GM21529 (cell line): Measurements from ENCODE around the gene RSPRY1.
"Not testable (repeated sequence)": the region's sequence is repeated elsewhere in the genome, so short reads cannot be mapped to it uniquely, and the experiment has no call there.

Experiments
- ATAC-seq: cut with Tn5 transposase; IDR thresholded peaks from one replicate; pipeline ENCODE4 v1.9.1; 2021; ENCODE audit not compliant: unreplicated experiment

Gene RSPRY1

DNA sequence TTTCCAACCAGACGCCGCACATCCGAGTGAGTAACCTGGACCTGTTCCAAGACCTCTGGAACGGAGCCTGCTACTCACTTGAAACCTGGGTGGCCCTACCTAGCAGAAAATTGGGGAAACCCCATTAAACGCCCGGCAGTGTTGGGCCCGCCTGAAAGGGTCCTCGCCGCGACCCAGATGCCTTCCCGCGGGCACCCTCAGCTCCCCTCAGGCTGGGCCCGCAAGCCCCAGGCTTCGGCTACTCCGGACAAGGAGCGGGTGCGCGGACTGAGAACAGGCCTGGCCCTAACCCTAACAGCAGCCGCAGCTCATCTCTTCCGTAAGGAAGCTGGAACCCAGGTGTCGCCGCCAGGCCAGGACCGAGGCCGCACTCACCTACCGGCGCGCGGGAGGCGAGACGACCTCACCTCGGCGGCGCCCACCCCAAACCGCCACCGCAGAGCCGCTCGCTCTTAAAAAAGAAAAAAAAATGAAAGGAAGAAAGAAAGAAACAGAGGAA lies 634 bp upstream of the RSPRY1 start:
- peak; percentile 29 for ATAC-seq

DNA sequence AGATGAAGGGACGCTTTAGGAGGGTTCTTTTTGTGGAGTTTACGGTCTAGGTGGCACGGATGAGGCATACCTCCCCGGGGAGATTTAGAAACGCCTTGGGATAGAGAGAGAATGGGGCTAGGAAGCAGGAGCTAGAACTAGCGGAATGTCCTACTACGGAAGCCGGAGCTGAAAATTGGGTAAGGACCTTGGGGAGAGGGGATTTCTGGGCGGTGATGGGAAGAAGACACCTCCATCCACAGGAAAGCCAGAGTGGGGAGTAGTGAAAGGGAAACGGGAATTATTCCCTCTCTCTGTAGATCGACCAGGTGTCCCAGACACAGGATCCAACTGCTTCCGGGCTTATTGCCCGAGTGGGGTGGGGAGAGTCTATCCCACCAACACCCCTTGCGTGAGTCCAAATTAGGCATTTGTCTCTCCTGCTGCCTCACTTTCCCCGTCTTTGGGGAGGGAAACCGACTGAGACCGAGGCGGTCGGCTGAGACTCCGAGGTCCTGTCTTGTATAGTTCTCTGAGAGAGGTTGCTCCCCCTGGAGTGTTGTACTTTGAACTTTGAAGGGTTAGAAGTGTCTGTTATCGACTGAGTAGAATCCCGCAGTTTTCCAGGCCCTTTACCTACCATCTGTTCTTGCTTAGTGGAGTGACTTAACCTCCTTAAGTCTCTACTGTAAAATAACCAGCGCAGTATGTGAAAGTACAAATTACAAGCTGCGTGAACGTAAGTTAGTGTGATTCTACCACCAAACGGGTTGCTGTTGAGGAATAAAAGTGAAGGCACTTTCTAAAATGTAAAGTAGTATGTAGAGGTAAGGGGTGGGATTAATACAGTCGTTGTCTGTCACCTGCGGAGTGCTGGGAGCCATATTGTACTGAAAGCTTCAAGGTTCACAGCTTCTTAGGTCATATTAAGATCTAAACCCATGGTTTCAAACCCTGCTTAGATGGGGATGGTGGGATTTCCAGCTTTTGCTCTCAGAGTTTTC lies 1.0 kb downstream of the RSPRY1 start:
- ATAC-seq = no peak

DNA sequence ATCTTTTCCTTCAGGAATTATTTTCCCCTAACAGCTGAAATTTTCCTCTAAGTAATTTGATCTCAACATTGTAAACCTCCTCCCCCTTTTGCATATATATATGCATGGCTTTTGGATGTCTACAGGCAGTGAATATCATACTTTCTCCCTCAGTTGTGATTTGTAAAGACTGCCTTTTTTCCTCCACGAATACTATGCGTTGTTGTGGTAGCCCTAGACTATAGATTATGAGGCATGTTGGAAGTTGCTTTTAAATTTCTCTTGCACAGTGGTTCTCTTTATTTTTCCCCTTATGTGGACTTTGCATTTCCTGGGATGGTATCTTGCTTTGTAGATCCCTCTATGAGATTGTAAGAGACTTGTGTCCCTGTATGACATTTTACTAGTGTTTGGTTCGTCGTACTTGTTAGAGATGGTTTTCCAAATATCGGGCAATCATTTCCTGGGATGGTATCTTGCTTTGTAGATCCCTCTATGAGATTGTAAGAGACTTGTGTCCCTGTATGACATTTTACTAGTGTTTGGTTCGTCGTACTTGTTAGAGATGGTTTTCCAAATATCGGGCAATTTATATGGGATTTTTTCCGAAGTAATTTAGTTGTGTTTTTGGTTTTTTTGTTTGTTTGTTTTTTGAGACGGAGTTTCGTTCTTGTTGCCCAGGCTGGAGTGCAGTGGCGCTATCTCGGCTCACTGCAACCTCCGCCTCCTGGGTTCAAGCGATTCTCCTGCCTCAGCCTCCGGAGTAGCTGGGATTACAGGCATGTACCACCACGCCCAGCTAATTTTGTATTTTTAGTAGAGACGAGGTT lies 2.0 kb downstream of the RSPRY1 start:
- not testable (repeated sequence) for ATAC-seq

DNA sequence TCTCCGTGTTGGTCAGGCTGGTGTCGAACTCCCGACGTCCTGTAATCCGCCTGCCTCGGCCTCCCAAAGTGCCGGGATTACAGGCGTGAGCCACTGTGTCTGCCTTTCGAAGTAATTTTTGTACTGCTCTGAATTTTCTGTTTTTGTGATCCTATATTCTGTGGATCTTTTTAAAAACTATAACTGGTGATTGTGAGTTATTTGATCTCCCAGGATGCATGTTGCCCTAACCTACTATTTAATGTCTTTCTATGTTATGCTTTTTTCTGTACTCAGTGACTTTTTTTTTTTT lies 2.5 kb downstream of the RSPRY1 start:
- no peak for ATAC-seq

DNA sequence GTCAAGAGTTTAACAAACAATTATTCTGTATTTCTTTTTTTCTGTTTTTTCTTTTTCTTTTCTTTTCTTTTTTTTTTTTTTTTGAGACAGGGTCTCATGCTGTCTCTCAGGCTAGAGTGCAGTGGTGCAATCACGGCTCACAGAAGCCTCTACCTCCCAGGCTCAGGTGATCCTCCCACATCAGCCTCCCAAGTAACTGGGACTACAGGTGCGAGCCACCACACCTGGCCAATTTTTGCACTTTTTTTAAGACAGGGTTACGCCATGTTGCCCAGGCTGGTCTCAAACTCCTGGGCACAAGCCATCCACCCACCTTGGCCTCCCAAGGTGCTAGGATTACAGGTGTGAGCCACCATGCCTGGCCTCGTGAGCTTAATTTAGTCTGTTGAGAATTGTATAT lies 3.4 kb downstream of the RSPRY1 start:
- not testable (repeated sequence) for ATAC-seq

DNA sequence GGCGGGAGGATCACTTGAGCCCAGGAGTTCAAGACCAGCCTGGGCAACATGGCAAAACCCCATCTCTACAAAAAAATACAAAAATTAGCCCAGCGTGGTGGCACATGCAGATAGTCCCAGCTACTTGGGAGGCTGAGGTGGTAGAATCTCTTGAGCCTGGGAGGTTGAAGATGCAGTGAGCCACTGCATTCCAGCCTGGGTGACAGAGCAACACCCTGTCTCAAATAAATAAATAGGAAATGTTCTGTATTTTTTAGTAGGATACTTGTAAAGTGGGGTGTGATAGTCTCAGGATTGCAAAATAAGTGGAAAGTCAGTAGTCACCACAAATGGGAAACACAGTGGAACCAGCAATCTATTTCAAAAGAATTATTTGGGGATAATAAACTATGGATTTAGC lies 4.0 kb downstream of the RSPRY1 start:
- no peak for ATAC-seq

DNA sequence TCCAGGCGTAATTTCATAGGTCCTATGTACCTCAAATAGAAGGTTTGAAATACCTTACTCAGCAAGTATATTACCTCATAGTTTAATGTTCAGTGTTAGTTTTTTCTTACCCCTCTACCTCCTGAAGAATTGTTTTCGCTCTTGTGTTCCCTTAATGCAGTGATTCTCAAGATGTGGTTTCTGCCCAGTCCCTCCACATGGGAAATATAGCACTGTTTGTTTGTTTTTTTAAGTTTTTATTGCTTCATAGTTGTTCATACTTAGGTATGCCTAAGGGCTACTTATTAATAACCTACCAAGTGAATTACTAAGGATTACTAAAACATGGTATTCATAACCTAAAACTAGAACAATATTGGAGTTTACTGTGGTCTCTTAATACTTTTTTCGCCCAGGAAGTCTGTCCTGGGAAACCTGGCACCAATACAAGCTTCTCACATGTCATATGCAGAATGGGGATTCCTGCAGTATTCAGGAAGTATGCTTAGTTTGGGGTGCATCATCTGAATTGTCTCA lies 5.0 kb downstream of the RSPRY1 start:
- ATAC-seq = no peak

DNA sequence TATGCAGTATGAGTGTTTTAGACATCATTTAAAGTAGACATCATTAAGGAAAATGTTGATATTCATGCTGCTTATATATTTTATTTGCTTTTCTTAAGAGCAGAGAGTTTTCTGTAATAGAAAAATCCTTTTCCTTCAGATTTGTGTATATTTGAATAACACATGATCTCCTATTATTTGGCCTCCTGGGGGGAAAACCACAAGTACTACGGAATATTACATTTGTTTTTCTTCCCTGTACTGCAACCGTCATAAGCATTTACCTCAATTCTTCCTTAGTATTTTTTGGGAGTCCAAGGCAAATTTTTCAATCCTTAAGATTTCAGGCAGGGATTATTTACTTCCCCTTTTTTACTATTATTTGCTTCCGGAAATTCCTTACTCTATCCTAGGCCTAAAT lies 6.0 kb downstream of the RSPRY1 start:
- no peak for ATAC-seq

DNA sequence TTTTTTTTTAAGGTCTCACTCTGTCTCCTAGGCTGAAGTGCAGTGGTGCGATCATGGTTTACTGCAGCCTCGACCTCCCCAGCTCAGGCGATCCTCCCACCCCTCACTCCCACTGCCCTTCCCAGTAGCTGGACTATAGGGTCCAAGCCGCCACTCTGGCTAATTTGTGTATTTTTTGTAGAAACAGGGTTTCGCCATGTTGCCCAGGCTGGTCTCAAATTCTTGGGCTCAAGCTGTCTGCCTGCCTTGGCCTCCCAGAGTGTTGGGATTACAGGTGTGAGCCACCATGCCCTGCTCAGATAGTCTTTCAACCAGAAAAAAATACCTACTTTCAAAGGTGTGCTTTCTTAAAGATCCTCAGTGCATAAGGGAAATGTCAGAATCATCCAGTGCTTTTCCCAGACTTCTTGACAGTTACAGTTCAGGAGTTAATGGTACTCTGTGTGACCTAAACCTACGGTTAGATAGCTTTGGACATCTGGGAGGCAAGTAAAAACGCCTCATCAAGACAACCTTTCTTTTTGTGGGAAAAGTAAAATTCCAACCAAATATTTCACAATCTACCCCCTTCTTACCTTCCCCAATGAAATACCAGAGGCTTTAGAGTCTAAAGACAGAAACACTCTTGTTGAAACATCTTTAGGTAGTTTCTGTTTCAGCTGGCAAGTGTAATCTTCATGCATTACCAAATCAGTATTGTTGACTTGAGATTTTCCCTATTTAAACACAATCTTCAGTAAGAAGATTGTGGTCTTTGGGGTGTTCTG lies 6.8 kb downstream of the RSPRY1 start:
- no peak for ATAC-seq

DNA sequence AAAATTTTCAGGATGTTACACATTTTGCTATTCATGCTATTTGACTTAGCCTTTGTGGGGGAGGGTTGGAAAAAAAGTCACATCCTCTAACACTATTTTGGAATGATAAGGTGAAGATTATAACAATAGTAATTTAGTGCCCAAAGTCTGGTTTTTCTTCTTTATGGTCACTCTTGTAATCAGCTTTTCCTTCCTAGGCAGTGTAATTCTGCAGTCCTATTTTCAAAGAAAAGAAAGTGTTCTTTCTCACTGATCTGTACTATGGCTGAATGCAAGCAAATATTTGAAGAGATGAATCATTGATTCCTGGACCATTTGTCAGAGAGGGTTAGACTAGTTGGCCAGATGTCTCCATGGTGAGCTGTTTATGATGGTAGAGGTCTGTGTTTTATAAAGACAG lies 8.4 kb downstream of the RSPRY1 start:
- ATAC-seq = no peak

DNA sequence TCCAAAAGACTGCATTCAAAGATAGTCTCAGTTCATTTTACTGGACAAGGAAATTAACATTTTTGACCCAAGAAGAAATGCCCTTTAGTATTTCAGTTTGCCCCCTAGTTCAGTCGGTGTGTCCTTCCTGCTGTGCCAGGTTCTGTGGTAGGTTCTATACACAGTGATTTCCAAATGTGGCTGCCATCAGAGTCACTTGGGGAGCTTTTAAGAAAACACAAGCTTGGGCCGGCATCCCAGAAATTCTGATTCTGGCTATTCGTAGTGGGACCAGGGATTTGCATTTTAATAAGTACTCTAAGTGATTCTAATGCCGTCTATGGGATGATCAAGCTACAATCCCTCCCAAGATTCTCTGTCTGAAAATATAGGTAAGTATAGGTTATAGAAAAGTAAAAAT lies 10.2 kb downstream of the RSPRY1 start:
- no peak for ATAC-seq

DNA sequence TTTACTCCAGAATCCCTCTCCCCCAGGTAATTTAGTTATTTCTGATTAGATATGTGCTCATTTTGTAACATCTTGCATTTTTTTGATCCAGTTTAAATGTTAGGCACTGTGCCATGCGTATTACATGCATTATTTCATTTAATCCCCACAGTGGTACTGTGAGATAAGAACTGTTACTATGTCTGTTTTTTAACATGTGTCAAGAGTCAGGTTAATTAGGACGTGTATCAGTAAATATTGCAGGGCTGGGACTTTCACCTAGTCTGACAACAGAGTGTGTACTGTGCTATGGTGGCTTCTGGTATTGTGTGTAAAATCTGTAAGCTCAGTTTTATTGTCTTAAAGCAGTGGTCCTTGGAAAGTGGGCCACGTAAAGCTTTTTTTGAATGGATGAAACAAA lies 10.6 kb downstream of the RSPRY1 start:
- no peak for ATAC-seq

DNA sequence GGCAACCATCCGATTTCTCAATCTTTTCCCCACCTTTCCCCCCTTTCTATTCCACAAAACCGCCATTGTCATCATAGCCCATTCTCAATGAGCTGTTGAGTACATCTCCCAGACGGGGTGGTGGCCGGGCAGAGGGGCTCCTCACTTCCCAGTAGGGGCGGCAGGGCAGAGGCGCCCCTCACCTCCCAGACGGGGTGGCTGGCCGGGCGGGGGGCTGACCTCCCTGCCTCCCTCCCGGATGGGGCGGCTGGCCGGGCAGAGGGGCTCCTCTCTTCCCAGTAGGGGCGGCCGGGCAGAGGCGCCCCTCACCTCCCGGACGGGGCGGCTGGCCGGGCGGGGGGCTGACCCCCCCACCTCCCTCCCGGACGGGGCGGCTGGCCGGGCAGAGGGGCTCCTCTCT lies 14.2 kb downstream of the RSPRY1 start:
- not testable (repeated sequence) for ATAC-seq

DNA sequence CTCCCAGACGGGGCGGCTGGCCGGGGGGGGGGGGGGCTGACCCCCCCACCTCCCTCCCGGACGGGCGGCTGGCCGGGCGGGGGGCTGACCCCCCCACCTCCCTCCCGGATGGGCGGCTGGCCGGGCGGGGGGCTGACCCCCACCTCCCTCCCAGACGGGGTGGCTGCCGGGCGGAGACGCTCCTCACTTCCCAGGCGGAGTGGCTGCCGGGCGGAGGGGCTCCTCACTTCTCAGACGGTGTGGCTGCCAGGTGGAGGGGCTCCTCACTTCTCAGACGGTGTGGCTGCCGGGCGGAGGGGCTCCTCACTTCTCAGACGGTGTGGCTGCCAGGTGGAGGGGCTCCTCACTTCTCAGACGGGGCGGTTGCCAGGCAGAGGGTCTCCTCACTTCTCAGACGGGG lies 14.8 kb downstream of the RSPRY1 start:
- ATAC-seq = not testable (repeated sequence)

DNA sequence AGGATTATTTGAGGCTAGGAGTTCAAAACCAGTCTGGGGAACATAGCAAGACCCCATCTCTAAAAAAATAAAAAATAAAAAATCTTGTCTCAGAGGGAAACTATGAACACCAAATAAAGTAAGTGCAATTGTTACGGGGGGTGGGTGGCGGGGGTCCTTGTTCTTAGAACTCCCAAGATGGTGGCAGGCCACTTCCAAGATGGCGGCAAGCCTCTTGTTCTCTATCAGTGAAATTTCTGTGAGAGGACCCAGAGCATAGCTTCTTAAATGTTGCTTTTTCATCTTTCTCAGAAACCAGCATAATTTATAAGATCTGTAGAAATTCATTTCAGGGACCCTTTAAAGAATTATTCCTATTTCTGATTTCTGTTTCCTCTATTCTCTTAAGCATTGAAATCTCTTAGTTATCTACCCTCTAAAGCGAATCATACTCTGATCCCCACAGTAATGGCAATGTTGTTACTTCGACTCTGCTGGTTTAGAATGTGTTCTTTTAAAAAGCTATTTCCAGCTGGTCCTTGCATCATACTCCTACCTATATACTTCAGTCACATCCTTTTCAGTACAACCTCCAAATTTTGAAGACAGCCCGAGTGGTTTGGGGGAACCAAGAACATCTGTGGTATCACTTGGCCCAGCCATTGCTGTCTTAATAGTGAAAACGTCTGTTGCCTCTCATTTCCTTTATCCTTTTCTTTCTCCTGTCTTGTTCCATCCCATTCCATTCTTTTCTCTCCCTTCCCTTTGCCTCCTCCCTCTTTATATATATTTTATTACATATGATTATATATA lies 16.2 kb downstream of the RSPRY1 start:
- no peak for ATAC-seq

DNA sequence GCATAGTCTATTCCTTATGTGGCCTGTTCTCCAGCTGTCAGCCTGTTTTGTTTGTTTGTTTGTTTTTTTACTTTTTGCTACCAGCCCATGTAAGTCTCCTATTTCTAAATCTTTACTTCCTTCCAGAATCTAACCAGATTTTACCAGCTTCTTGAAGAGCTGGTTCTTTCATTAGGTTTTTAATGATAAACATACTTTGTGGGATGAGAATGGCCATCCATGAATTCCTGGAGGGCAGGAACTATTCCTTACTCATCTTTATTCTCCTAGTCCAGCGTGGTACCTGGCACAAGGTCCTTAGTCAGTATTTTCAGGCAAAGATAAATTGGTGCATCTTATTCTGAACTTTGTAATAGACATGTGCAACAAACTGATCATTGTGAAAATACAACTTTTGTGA lies 17.3 kb downstream of the RSPRY1 start:
- no peak for ATAC-seq

DNA sequence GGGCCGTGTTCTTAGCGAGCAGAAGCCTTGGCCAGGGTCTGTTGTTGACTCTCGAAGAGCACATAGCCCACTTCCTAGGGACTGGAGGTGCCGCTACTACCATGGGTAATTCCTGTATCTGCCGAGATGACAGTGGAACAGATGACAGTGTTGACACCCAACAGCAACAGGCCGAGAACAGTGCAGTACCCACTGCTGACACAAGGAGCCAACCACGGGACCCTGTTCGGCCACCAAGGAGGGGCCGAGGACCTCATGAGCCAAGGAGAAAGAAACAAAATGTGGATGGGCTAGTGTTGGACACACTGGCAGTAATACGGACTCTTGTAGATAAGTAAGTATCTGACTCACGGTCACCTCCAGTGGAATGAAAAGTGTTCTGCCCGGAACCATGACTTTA lies 18.5 kb downstream of the RSPRY1 start:
- no peak for ATAC-seq

DNA sequence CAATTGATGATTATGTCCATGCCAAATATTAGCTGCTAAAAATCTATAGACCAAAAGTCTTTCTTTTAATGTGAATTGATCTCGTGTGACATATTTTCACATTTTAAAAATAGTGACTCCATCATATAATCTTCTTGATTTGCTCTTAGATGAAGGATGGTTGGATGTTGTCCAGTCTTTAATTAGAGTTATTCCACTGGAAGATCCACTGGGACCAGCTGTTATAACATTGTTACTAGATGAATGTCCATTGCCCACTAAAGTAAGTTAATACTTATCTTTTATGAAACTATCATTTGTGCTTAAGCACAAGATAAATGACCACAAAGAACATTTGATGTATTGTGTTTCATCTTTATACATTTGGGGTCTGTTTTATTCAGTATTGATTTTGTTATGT lies 22.8 kb downstream of the RSPRY1 start:
- no peak for ATAC-seq

DNA sequence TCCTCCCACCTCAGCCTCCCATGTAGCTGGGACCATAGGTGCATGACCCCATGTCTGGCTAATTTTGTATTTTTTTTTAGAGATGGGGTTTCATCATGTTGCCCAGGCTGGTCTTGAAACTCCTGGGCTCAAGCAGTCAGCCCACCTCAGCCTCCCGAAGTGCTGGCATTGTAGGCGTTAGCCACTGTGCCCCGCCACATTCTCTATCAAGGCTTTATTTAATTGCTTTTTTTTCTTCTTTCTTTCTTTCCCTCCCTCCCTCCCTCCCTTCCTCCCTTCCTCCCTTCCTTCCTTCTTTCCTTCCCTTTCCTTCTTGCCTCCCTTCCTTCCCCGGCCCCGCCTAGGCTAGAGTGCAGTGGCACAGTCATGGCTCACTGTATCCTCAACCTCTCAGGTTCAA lies 23.7 kb downstream of the RSPRY1 start:
- no peak for ATAC-seq

DNA sequence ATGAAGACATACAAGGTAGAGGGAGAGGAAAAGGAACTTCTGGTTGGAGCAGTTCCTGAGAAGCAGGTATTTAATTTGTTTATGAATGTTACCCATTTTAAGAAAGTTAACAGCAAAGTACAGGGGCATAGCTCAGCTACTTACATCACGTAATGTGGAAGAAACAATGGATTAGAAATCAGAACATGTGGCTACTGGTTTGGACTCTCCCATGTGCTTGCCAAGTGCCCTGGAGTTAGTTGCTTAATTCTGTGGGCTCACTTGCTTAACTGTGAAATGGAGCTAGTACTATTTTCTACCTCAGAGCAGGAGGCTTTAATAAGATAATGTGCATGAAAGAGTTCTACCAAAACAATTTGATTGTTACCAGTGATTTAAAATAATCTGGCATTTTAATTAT lies 27.3 kb downstream of the RSPRY1 start:
- no peak for ATAC-seq
